ENCODE results near the gene GPD2.

GPD2 gene

GRCh38 chr2:156474401-156474800 is 38.2 kb downstream of the GPD2 start:
- peaks cover 10% of the 10 kb centered on the region for H3K79me2 ChIP-seq
- H3K4me2 ChIP-seq (ENCODE audit: low read length) = no peak overlapping the region
- H3K4me3 ChIP-seq (ENCODE audit: low read depth, low read length) = no peak overlapping the region
- TF ChIP-seq, protein P1, sequence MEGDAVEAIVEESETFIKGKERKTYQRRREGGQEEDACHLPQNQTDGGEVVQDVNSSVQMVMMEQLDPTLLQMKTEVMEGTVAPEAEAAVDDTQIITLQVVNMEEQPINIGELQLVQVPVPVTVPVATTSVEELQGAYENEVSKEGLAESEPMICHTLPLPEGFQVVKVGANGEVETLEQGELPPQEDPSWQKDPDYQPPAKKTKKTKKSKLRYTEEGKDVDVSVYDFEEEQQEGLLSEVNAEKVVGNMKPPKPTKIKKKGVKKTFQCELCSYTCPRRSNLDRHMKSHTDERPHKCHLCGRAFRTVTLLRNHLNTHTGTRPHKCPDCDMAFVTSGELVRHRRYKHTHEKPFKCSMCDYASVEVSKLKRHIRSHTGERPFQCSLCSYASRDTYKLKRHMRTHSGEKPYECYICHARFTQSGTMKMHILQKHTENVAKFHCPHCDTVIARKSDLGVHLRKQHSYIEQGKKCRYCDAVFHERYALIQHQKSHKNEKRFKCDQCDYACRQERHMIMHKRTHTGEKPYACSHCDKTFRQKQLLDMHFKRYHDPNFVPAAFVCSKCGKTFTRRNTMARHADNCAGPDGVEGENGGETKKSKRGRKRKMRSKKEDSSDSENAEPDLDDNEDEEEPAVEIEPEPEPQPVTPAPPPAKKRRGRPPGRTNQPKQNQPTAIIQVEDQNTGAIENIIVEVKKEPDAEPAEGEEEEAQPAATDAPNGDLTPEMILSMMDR (IDR thresholded peaks at IDR 0.05) = no peak
- H3K27ac ChIP-seq = no peak overlapping the region
- H3K9ac ChIP-seq = no peak overlapping the region
- no peaks in the 10 kb centered on the region for H3K27me3 ChIP-seq (ENCODE audit: control insufficient read depth, insufficient read depth, low read length)
- H3K9me3 ChIP-seq (ENCODE audit: control insufficient read depth, low read length) = no peaks in the 10 kb centered on the region
- no peaks in the 10 kb centered on the region for H3K36me3 ChIP-seq (ENCODE audit: control insufficient read depth, insufficient read depth, low read length)
- no peak overlapping the region for H2AFZ ChIP-seq
- H3K4me1 ChIP-seq = peaks cover 11% of the 10 kb centered on the region

DNA sequence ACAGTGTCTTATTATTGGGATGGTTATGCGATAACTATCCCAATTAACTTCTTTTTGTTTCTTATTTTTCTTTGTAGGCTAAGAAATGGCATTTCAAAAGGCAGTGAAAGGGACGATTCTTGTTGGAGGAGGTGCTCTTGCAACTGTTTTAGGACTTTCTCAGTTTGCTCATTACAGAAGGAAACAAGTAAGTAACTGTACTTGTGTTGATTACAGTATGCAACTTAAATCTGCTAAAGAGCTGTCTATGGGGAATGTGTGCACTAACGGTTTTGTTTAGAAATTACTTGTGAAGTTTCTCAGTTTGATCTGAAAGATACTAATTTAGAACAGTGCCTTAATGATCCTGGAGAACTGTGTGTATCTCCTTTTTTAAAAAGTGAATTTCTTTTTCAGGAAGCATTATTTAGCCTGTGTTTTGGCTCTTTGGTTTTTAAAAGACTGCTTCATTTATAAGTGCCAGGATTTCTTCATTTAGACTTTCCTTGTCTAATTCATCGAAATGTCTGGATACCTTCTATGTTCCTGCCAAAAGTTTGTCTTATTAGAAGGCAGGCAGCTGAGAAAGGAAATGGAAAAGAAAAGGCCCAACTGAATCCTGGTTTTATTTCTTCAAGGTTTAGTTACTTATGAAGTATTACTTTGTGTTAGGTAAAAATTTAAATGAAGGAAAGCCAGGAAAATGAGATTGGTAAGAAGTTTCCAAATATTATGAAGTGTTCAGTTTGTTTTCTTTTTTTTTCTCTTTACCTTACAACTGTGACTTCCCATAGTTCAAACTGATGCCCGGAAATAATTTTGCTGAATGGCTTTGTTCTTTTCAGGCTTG is 40.1 kb downstream of the GPD2 start:
- Histone ChIP-seq H3K4me1 (peaks cover 8% of the 10 kb centered on the region), H3K79me2 (peaks cover 10% of the 10 kb centered on the region), H3K9me3 (ENCODE audit: control insufficient read depth, low read length) (no peaks in the 10 kb centered on the region), H3K4me3 (ENCODE audit: low read depth, low read length) (peak overlapping the region; percentile 17), H3K4me2 (ENCODE audit: low read length) (peak overlapping the region; percentile 44), H3K9ac (no peak overlapping the region), H3K27me3 (ENCODE audit: control insufficient read depth, insufficient read depth, low read length) (no peaks in the 10 kb centered on the region), H2AFZ (peak overlapping the region; percentile 30), H3K27ac (peak overlapping the region; percentile 45), H3K36me3 (ENCODE audit: control insufficient read depth, insufficient read depth, low read length) (no peaks in the 10 kb centered on the region)
- TF ChIP-seq, protein P1 (IDR thresholded peaks at IDR 0.05) = no peak

- H3K4me2 ChIP-seq (ENCODE audit: low read length) = peak overlapping the region; percentile 44
- H3K79me2 ChIP-seq = peaks cover 10% of the 10 kb centered on the region
- H2AFZ ChIP-seq = peak overlapping the region; percentile 30
- H3K9ac ChIP-seq = no peak overlapping the region
- peak overlapping the region; percentile 45 for H3K27ac ChIP-seq
- TF ChIP-seq, protein P1 (IDR thresholded peaks at IDR 0.05) = no peak
- H3K4me3 ChIP-seq (ENCODE audit: low read depth, low read length) = peak overlapping the region; percentile 17
- no peaks in the 10 kb centered on the region for H3K36me3 ChIP-seq (ENCODE audit: control insufficient read depth, insufficient read depth, low read length)
- peaks cover 8% of the 10 kb centered on the region for H3K4me1 ChIP-seq
- H3K27me3 ChIP-seq (ENCODE audit: control insufficient read depth, insufficient read depth, low read length) = no peaks in the 10 kb centered on the region
- no peaks in the 10 kb centered on the region for H3K9me3 ChIP-seq (ENCODE audit: control insufficient read depth, low read length)
Observed at GRCh38 chr2:156476850-156477206, 40.6 kb downstream of the GPD2 start.

DNA sequence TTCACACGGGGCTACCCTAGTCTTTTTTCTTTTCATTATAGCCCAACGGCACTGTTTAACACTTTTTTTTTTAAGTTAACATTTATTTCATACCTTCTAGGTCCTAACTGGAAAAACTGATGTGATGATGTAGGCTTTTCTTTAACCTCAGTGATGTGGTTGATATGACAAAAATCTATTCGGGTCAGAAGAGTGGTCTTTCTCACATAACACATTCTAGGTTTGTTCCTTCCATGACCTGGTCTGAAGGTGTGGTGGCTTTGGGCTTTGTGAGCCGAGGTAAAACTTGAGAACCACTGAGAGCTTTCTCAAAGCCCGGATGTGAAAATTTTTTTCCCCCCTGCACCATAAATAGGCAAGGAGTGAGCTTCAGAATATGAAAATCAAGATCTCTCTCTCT is 44.2 kb downstream of the GPD2 start:
- peaks cover 10% of the 10 kb centered on the region for H3K79me2 ChIP-seq
- no peak overlapping the region for H2AFZ ChIP-seq
- no peak overlapping the region for H3K4me3 ChIP-seq (ENCODE audit: low read depth, low read length)
- no peaks in the 10 kb centered on the region for H3K36me3 ChIP-seq (ENCODE audit: control insufficient read depth, insufficient read depth, low read length)
- H3K4me1 ChIP-seq = peaks cover 14% of the 10 kb centered on the region
- TF ChIP-seq, protein P1 (IDR thresholded peaks at IDR 0.05) = no peak
- H3K27me3 ChIP-seq (ENCODE audit: control insufficient read depth, insufficient read depth, low read length) = no peaks in the 10 kb centered on the region
- H3K9ac ChIP-seq = no peak overlapping the region
- H3K9me3 ChIP-seq (ENCODE audit: control insufficient read depth, low read length) = no peaks in the 10 kb centered on the region
- no peak overlapping the region for H3K4me2 ChIP-seq (ENCODE audit: low read length)
- H3K27ac ChIP-seq = no peak overlapping the region

GRCh38 chr2:156481312-156481711 is 45.1 kb downstream of the GPD2 start:
- TF ChIP-seq, protein P1 (IDR thresholded peaks at IDR 0.05) = no peak

More at GRCh38 chr2:156481312-156481711, 45.1 kb downstream of the GPD2 start:
- Histone ChIP-seq H3K9ac (no peak overlapping the region), H3K36me3 (ENCODE audit: control insufficient read depth, insufficient read depth, low read length) (no peaks in the 10 kb centered on the region), H3K27me3 (ENCODE audit: control insufficient read depth, insufficient read depth, low read length) (no peaks in the 10 kb centered on the region), H2AFZ (no peak overlapping the region), H3K27ac (no peak overlapping the region), H3K4me2 (ENCODE audit: low read length) (no peak overlapping the region), H3K4me1 (peaks cover 12% of the 10 kb centered on the region), H3K4me3 (ENCODE audit: low read depth, low read length) (no peak overlapping the region), H3K79me2 (peaks cover 10% of the 10 kb centered on the region), H3K9me3 (ENCODE audit: control insufficient read depth, low read length) (no peaks in the 10 kb centered on the region)

All from parathyroid adenoma (tissue), 2 donors.